Type B pancreatic cell (in vitro differentiated cells): ENCODE data around the gene FUT7. TPM values are rescaled to one million over a fixed set of nuclear protein-coding genes. Genes with fewer than 3 reads are reported as not detected.

Experiments used
- DNase-seq: peaks from one replicate; pipeline ENCODE4 v3.0.0; 2021; ENCODE audit warnings: mixed read lengths; ENCODE audit not compliant: unreplicated experiment; ENCODE audit errors: extremely low spot score
- H3K27ac Mint-ChIP-seq: 2 replicates; pipeline ENCODE4 v1.8.0; 2021; ENCODE audit warnings: mild to moderate bottlenecking, mixed read lengths
- H3K27me3 Mint-ChIP-seq: 2 replicates; pipeline ENCODE4 v1.8.0; 2021; ENCODE audit warnings: mixed read lengths
- H3K36me3 Mint-ChIP-seq: 2 replicates; pipeline ENCODE4 v1.8.0; 2021; ENCODE audit warnings: mixed read lengths
- H3K4me1 Mint-ChIP-seq: one replicate; pipeline ENCODE4 v1.8.0; 2021; ENCODE audit warnings: mixed read lengths; ENCODE audit not compliant: unreplicated experiment
- H3K4me3 Mint-ChIP-seq: 2 replicates; pipeline ENCODE4 v1.8.0; 2021; ENCODE audit warnings: mild to moderate bottlenecking, mixed read lengths
- H3K9me3 Mint-ChIP-seq: 2 replicates; pipeline ENCODE4 v1.8.0; 2021; ENCODE audit warnings: mixed read lengths
- total RNA-seq: library from RNA; stranded (reverse); gene quantifications from 2 replicates; pipeline ENCODE4 v1.2.1, GENCODE V29; 2021; ENCODE audit warnings: low replicate concordance
- TF ChIP-seq, protein P1 (sequence below): fragments of 200-600 bp; sonication (generic); conservative IDR thresholded peaks from 2 replicates; pipeline ENCODE4 v1.5.0; 2021; ENCODE audit warnings: antibody characterized with exemption, mild to moderate bottlenecking

FUT7 gene
- total RNA-seq, 1 donor from 2014 or later = not detected

DNA sequence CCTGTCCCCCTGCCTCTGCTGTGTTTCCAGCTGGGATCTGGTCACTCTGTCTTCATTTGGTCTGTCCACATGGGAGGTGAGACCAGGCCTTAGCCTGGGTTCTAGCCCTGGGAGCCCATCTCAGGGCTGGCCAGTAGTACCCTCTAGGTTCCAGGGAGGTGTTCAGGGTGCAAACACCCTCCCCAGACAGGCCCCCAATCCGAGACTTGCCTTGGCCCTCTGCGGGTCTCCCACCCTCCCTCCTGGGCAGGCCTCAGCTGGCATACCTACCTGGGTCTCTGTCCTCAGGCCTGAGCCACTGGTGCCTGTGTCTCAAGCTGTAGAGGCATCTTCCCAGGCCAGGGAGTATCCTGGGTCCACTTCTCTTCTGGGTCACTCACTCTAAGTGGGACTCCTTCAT is 39.4 kb upstream of the FUT7 start:
- no peak for DNase-seq
- TF ChIP-seq, protein P1, sequence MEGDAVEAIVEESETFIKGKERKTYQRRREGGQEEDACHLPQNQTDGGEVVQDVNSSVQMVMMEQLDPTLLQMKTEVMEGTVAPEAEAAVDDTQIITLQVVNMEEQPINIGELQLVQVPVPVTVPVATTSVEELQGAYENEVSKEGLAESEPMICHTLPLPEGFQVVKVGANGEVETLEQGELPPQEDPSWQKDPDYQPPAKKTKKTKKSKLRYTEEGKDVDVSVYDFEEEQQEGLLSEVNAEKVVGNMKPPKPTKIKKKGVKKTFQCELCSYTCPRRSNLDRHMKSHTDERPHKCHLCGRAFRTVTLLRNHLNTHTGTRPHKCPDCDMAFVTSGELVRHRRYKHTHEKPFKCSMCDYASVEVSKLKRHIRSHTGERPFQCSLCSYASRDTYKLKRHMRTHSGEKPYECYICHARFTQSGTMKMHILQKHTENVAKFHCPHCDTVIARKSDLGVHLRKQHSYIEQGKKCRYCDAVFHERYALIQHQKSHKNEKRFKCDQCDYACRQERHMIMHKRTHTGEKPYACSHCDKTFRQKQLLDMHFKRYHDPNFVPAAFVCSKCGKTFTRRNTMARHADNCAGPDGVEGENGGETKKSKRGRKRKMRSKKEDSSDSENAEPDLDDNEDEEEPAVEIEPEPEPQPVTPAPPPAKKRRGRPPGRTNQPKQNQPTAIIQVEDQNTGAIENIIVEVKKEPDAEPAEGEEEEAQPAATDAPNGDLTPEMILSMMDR = no peak
- no peaks in the 10 kb centered on the region for H3K36me3 Mint-ChIP-seq
- no peaks in the 10 kb centered on the region for H3K9me3 Mint-ChIP-seq
- peaks cover 26% of the 10 kb centered on the region for H3K27me3 Mint-ChIP-seq
- H3K27ac Mint-ChIP-seq = peak overlapping the region; percentile 71
- peaks cover 12% of the 10 kb centered on the region for H3K4me1 Mint-ChIP-seq
- peak overlapping the region; percentile 86 for H3K4me3 Mint-ChIP-seq

DNA sequence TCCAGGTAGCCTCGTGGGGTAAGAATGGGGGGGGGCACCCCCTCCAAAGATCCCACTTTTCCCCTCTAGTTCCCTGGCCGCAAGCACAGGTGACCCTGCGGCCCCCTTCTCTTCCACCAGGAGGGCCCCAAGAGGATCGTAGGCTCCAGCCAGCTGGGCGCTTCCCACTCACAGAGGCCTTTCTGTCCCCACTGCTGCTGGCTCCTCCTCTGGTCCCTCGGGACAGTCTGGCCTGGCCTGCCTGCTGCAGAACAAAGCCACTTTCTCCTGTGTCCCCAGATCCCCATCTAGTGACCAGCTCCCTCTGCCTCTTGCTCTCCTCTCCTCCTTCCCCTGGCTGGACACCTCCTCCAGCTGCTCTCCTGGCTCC is 39.0 kb upstream of the FUT7 start:
- TF ChIP-seq, protein P1 = peak; percentile 64
- Mint-ChIP-seq H3K4me1 (peaks cover 12% of the 10 kb centered on the region), H3K4me3 (peak overlapping the region; percentile 86), H3K27me3 (peaks cover 22% of the 10 kb centered on the region), H3K9me3 (no peaks in the 10 kb centered on the region), H3K36me3 (no peaks in the 10 kb centered on the region), H3K27ac (peak overlapping the region; percentile 71)
- no peak for DNase-seq

- peak within 1 kb of the TSS; percentile 86 for H3K4me3 Mint-ChIP-seq
- DNase-seq = no peak
- H3K4me1 Mint-ChIP-seq = peaks cover 12% of the 10 kb centered on the region
- no peaks in the 10 kb centered on the region for H3K9me3 Mint-ChIP-seq
- TF ChIP-seq, protein P1 = no peak
- no peaks in the 10 kb centered on the region for H3K36me3 Mint-ChIP-seq
- H3K27me3 Mint-ChIP-seq = peaks cover 19% of the 10 kb centered on the region
- H3K27ac Mint-ChIP-seq = peak within 1 kb of the TSS; percentile 71
Measured at GRCh38 chr9:137070201-137070905, 38.5 kb upstream of the FUT7 start, which contains the start of gene SAPCD2. TSS of gene SAPCD2 (minus strand) at chr9:137070557. CDS start at chr9:137070460, 97 bp downstream.

- H3K4me3 Mint-ChIP-seq = peak overlapping the region; percentile 60
- no peak overlapping the region for H3K27ac Mint-ChIP-seq
- H3K9me3 Mint-ChIP-seq = no peaks in the 10 kb centered on the region
Measured at GRCh38 chr9:137069508-137070091, 37.7 kb upstream of the FUT7 start.

GRCh38 chr9:137068539-137069507 is 36.9 kb upstream of the FUT7 start:
- TF ChIP-seq, protein P1 = no peak
- Mint-ChIP-seq H3K9me3 (no peaks in the 10 kb centered on the region), H3K27ac (no peak overlapping the region), H3K4me1 (peaks cover 12% of the 10 kb centered on the region), H3K27me3 (peaks cover 6% of the 10 kb centered on the region), H3K36me3 (no peaks in the 10 kb centered on the region), H3K4me3 (peak overlapping the region; percentile 83)
- no peak for DNase-seq

More at GRCh38 chr9:137069508-137070091, 37.7 kb upstream of the FUT7 start:
- TF ChIP-seq, protein P1 = no peak
- H3K4me1 Mint-ChIP-seq = peaks cover 12% of the 10 kb centered on the region
- no peak for DNase-seq
- no peaks in the 10 kb centered on the region for H3K36me3 Mint-ChIP-seq
- H3K27me3 Mint-ChIP-seq = peaks cover 11% of the 10 kb centered on the region
